Activated CD4-positive, alpha-beta T cell treated with anti-CD3 and anti-CD28 coated beads for 36 hours (primary cell): ENCODE data around the gene FREM2. TPM values are rescaled to one million over a fixed set of nuclear protein-coding genes. Genes with fewer than 3 reads are reported as not detected.

Experiments
- ATAC-seq: fragments of 200-7000 bp; cut with Tn5 transposase; one replicate; pipeline ENCODE4 v1.10.0; 2021; ENCODE audit warnings: mild to moderate bottlenecking, moderate library complexity
- CTCF ChIA-PET: fragments of 350-600 bp; sonication (Branson Sonifier 250); formaldehyde crosslinking; loops from one replicate; lab custom pipeline; 2021; ENCODE audit warnings: antibody characterized with exemption; lab: Charles Lee
- POLR2A ChIA-PET: fragments of 350-600 bp; sonication (Branson Sonifier 250); formaldehyde crosslinking; loops from one replicate; lab custom pipeline; 2021; ENCODE audit warnings: antibody characterized with exemption, inconsistent platforms; lab: Charles Lee
- DNase-seq: peaks from one replicate; pipeline ENCODE4 v3.0.0-alpha.2; 2020
- H3K27ac Mint-ChIP-seq: one replicate; pipeline ENCODE4 v1.8.0; 2021; ENCODE audit warnings: mixed read lengths
- H3K27me3 Mint-ChIP-seq: one replicate; pipeline ENCODE4 v1.8.0; 2021; ENCODE audit warnings: mixed read lengths
- H3K36me3 Mint-ChIP-seq: one replicate; pipeline ENCODE4 v1.8.0; 2021; ENCODE audit warnings: low read depth, mixed read lengths
- H3K4me1 Mint-ChIP-seq: one replicate; pipeline ENCODE4 v1.8.0; 2021; ENCODE audit warnings: mixed read lengths
- H3K4me3 Mint-ChIP-seq: one replicate; pipeline ENCODE4 v1.8.0; 2021; ENCODE audit warnings: mild to moderate bottlenecking, moderate library complexity, mixed read lengths
- H3K9me3 Mint-ChIP-seq: one replicate; pipeline ENCODE4 v1.8.0; 2021; ENCODE audit warnings: low read depth, mixed read lengths
- intact Hi-C, 2 experiments: fragments of 100-400 bp; cut with DNase I in 1 of 2; cut with micrococcal nuclease in 1 of 2; formaldehyde crosslinking; loops; one replicate each; pipeline versions ENCODE4 v1.14.2 to v1.15.1; 2022 to 2024; cut with DNase I, micrococcal nuclease
- total RNA-seq, 2 experiments: library from RNA; stranded (reverse); gene quantifications; one replicate each; pipeline ENCODE4 v1.2.3, GENCODE V29; 2021

Gene FREM2
- total RNA-seq, 2 experiments from 2014 or later = not detected

DNA sequence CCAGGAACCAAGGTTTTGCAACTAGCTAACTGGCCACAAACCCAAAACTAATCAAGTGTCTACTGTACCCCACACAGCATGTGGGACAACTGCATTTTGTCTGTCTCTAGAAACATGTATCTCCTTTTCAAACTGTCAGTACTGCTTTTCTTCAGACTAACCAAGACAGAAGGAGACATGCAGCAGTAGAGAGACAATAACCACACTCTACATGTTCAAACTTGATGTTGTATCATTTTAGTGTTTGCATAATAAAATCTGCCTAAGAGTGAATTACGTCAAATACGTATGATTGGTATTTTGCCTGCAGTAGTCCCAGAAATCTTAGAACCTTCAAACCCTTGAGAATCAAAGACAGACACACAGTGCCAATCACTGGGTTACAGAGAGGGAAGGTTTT is 22.0 kb upstream of the FREM2 start:
- POLR2A ChIA-PET = no interaction called here
- H3K27me3 Mint-ChIP-seq = peaks cover 22% of the 10 kb centered on the region
- H3K4me1 Mint-ChIP-seq = no peaks in the 10 kb centered on the region
- no peaks in the 10 kb centered on the region for H3K9me3 Mint-ChIP-seq
- DNase-seq (no peak), ATAC-seq (no peak)
- H3K36me3 Mint-ChIP-seq = no peaks in the 10 kb centered on the region
- no peak overlapping the region for H3K27ac Mint-ChIP-seq
- no peak overlapping the region for H3K4me3 Mint-ChIP-seq
- CTCF ChIA-PET = interaction anchor here (1.2 kb wide), 1 partner anchor 329 kb away, joined by 3 read pairs; no protein-coding TSS in a partner anchor
- intact Hi-C loops = no loop called here

DNA sequence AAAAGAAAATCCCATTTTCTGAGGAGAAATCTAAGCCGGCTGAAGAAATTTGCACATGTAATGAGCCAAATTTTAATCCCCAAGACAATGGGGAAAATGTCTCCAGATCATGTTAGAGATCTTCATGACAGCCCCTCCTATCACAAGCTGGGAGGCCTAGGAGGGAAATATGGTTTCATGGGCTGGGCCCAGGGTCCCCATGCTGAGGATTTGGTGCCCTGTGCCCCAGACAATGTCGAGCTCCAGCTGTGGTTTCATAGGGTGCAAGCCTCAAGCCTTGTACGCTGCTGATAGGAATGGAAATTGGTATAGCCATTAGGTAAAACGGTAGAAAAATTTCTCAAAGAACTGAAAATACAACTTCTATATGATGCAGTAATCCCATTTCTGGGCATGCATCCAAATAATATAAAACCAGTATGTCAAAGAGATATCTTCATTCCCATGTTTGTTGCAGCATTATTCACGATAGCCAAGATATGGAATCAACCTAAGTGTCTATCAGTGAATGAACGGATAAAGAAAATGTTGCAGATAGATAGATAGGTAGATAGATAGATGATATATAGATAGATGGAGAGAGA is 19.3 kb upstream of the FREM2 start:
- H3K27ac Mint-ChIP-seq = no peak overlapping the region

DNA sequence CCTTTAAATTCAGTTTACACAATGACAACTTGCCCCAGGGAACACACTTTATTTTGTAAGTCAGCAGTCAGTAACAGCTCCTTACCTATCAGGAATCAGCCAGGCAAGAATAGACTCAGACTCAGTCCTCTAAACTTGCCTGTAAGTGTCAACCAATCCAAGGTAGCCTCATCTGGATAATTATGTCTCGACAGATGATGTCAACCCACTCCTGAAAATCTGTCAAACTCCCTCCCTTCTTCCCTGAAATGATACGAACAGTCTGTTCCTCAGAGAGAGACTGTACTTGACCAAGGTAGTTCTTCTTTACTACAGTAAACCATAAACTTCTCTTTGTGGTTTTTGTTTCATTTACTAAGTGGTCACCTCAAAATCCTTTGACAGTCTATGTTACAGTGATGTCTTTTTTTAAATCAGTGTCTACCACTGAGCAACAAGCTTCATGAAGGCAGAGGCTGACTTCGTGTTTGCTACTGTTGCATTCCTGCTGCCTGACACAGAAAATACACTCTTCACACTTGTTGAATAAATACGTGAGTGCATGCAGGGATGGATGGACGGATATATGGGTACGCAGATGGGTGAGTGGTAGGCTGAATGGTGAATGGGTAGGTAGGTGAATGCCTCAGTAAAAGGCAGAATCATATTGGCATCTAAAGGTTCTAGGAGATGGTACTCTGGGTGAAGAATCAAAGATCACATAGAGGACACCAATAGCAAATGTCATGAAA is 17.5 kb upstream of the FREM2 start:
- POLR2A ChIA-PET = no interaction called here
- Mint-ChIP-seq H3K27me3 (peaks cover 13% of the 10 kb centered on the region), H3K36me3 (no peaks in the 10 kb centered on the region), H3K4me3 (no peak overlapping the region), H3K4me1 (no peaks in the 10 kb centered on the region), H3K9me3 (no peaks in the 10 kb centered on the region), H3K27ac (no peak overlapping the region)
- CTCF ChIA-PET = no interaction called here
- DNase-seq (no peak), ATAC-seq (no peak)
- intact Hi-C loops = no loop called here

More for the DNA sequence above, 19.3 kb upstream of the FREM2 start:
- intact Hi-C loops = no loop called here
- Mint-ChIP-seq H3K9me3 (no peaks in the 10 kb centered on the region), H3K27me3 (peaks cover 17% of the 10 kb centered on the region), H3K36me3 (no peaks in the 10 kb centered on the region), H3K4me3 (no peak overlapping the region), H3K4me1 (no peaks in the 10 kb centered on the region)
- ChIA-PET CTCF (no interaction called here), POLR2A (no interaction called here)
- ATAC-seq (no peak), DNase-seq (no peak)

DNA sequence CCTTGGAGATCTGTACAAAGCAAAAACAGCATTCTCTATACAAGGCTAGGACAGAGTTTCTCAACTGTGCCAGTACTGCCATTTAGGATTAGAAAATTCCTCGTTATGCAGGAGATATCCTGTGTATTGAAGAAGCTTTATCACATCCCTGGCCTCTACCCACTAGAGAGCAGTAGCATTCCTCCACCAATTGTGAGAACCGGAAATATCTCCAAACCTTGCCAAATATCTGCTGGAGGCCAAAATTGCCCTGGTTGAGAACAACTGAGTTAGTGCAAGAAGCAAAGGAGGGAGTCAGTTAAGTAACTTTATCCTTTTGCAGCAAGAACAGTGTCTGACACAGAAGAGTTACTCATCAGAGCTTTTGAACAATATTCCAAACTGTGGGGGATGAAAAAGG is 16.2 kb upstream of the FREM2 start:
- intact Hi-C loops = no loop called here
- ChIA-PET POLR2A (no interaction called here), CTCF (no interaction called here)
- Mint-ChIP-seq H3K4me1 (no peaks in the 10 kb centered on the region), H3K27me3 (peaks cover 13% of the 10 kb centered on the region), H3K9me3 (no peaks in the 10 kb centered on the region), H3K27ac (no peak overlapping the region), H3K4me3 (no peak overlapping the region), H3K36me3 (no peaks in the 10 kb centered on the region)
- DNase-seq = no peak
- ATAC-seq = no peak

GRCh38 chr13:38671980-38672379 is 14.9 kb upstream of the FREM2 start:
- no peak for DNase-seq
- no peak overlapping the region for H3K4me3 Mint-ChIP-seq
- H3K4me1 Mint-ChIP-seq = no peaks in the 10 kb centered on the region
- no peaks in the 10 kb centered on the region for H3K9me3 Mint-ChIP-seq
- H3K27me3 Mint-ChIP-seq = peaks cover 11% of the 10 kb centered on the region
- ChIA-PET POLR2A (no interaction called here), CTCF (no interaction called here)
- no peak for ATAC-seq
- no peaks in the 10 kb centered on the region for H3K36me3 Mint-ChIP-seq
- intact Hi-C loops = no loop called here
- no peak overlapping the region for H3K27ac Mint-ChIP-seq

DNA sequence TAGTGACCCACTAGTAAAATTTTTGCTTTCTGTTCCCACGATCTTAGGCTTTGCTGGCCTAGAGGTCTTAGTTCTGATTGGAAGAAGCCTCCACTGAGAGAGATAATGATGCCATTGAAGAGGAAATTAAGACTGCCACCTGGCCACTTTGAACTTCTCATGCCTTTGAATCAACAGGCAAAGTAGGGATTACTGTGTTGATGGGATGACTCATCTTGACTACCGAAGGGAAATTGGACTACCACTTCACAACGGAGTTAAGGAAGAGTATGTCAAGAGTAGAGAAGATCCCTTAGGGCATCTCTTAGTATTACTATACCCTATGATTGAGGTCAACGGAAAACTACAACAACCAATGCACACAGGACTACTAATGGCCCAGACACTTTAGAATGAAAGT is 12.7 kb upstream of the FREM2 start:
- ChIA-PET CTCF (no interaction called here), POLR2A (no interaction called here)
- ATAC-seq (no peak), DNase-seq (no peak)
- Mint-ChIP-seq H3K4me1 (no peaks in the 10 kb centered on the region), H3K27ac (no peak overlapping the region), H3K27me3 (peaks cover 9% of the 10 kb centered on the region), H3K9me3 (no peaks in the 10 kb centered on the region), H3K4me3 (no peak overlapping the region), H3K36me3 (no peaks in the 10 kb centered on the region)
- intact Hi-C loops = no loop called here

- H3K4me3 Mint-ChIP-seq = no peak overlapping the region
- H3K27me3 Mint-ChIP-seq = peaks cover 10% of the 10 kb centered on the region
- CTCF ChIA-PET = no interaction called here
- no peaks in the 10 kb centered on the region for H3K4me1 Mint-ChIP-seq
- ATAC-seq = no peak
- no peaks in the 10 kb centered on the region for H3K9me3 Mint-ChIP-seq
- POLR2A ChIA-PET = no interaction called here
- H3K27ac Mint-ChIP-seq = no peak overlapping the region
- H3K36me3 Mint-ChIP-seq = no peaks in the 10 kb centered on the region
- intact Hi-C loops = no loop called here
- no peak for DNase-seq
Observed at GRCh38 chr13:38680912-38681311, 6.0 kb upstream of the FREM2 start.

DNA sequence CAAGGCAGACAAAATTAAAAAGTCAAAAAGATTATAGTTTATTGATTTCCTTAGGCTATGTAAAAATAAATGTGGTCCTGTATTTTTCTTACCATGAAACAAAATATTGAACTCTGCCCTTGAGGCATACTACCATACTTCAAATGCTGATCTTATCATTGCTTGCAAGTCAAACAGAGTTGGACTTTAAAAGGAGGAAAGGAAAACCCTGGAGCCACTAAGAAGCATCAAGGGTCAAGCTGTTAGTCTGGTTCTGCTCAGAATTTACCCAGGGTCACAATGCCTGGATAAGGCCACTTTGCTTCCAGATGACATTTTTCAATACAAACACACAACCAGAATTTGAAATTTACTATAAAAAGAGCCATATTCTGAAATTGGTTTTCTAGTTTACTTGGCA is 2.2 kb upstream of the FREM2 start:
- ChIA-PET CTCF (no interaction called here), POLR2A (no interaction called here)
- Mint-ChIP-seq H3K27ac (no peak overlapping the region), H3K27me3 (peaks cover 22% of the 10 kb centered on the region), H3K36me3 (no peaks in the 10 kb centered on the region), H3K4me3 (no peak overlapping the region), H3K9me3 (no peaks in the 10 kb centered on the region), H3K4me1 (no peaks in the 10 kb centered on the region)
- intact Hi-C loops = loop anchor here (5.0 kb wide), 1 partner anchor 188 kb away; no protein-coding TSS in a partner anchor
- ATAC-seq = no peak
- DNase-seq = no peak

- no peak for ATAC-seq
- DNase-seq = no peak
- Mint-ChIP-seq H3K4me1 (no peaks in the 10 kb centered on the region), H3K9me3 (no peaks in the 10 kb centered on the region), H3K36me3 (no peaks in the 10 kb centered on the region), H3K27ac (no peak overlapping the region), H3K27me3 (peaks cover 22% of the 10 kb centered on the region), H3K4me3 (no peak overlapping the region)
- ChIA-PET POLR2A (interaction anchor here (0.7 kb wide), 1 partner anchor 69 kb away, joined by 3 read pairs; no protein-coding TSS in a partner anchor), CTCF (no interaction called here)
- intact Hi-C loops = loop anchor here (5.0 kb wide), 1 partner anchor 187 kb away; no protein-coding TSS in a partner anchor
Observed at GRCh38 chr13:38685431-38685830, 1.4 kb upstream of the FREM2 start.

DNA sequence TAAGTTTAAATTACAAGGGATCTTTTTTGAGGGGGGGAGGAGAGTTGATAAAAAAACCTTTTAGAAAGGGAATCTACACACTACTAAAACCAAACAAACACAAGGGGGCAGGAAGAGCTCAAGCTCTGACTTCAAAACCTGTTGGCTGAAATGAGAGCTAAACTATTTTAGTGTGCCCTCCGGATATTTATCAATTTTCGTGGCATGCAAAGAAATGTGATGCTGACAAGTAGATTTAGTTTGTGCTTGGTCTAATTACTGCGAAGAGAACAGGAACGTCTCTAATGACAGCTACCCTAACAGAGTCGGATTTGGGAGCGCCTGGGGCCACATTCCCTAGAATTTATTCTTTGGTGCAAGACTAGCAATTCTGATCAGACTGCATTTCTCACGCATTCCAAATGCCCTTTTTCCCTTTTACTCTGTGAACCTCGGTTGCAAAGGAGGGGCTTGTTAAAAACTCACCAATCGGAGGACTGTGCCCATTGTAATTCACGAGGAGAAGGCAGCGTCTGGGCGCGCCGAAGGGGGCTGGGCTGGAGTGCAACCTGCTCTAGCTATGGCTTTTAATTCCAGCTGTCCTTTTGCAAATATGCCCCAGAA is 802 bp upstream of the FREM2 start:
- no peak for ATAC-seq

DNA sequence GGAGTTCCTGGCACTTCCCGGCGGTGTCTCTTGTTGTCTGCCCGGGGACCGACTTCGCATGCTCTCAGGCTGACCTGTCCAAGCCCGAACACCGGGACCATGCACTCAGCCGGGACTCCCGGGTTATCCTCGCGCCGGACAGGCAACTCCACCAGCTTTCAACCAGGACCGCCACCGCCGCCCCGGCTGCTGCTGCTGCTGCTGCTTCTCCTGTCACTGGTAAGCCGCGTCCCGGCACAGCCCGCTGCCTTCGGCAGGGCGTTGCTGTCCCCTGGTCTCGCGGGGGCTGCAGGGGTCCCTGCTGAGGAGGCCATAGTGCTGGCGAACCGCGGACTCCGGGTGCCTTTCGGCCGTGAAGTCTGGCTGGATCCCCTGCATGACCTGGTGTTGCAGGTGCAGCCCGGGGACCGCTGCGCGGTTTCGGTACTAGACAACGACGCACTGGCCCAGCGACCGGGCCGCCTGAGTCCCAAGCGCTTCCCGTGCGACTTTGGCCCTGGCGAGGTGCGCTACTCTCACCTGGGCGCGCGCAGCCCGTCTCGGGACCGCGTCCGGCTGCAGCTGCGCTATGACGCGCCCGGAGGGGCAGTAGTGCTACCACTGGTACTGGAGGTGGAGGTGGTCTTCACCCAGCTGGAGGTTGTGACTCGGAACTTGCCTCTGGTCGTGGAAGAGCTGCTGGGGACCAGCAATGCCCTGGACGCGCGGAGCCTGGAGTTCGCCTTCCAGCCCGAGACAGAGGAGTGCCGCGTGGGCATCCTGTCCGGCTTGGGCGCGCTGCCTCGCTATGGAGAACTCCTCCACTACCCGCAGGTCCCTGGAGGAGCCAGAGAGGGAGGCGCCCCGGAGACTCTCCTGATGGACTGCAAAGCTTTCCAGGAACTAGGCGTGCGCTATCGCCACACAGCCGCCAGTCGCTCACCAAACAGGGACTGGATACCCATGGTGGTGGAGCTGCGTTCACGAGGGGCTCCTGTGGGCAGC is 661 bp downstream of the FREM2 start:
- no peaks in the 10 kb centered on the region for H3K36me3 Mint-ChIP-seq
- POLR2A ChIA-PET = no interaction called here
- H3K27me3 Mint-ChIP-seq = peaks cover 19% of the 10 kb centered on the region
- intact Hi-C loops = loop anchor here (5.0 kb wide), 1 partner anchor 185 kb away; no protein-coding TSS in a partner anchor
- H3K9me3 Mint-ChIP-seq = no peaks in the 10 kb centered on the region
- H3K4me1 Mint-ChIP-seq = no peaks in the 10 kb centered on the region
- CTCF ChIA-PET = interaction anchor here (0.6 kb wide), 1 partner anchor 228 kb away, joined by 4 read pairs; no protein-coding TSS in a partner anchor
- H3K4me3 Mint-ChIP-seq = peak overlapping the region; percentile 3
- ATAC-seq (no peak), DNase-seq (no peak)
- no peak overlapping the region for H3K27ac Mint-ChIP-seq

More for the DNA sequence above, 802 bp upstream of the FREM2 start:
- intact Hi-C loops = loop anchor here (5.0 kb wide), 1 partner anchor 186 kb away; no protein-coding TSS in a partner anchor
- Mint-ChIP-seq H3K9me3 (no peaks in the 10 kb centered on the region), H3K4me3 (no peak overlapping the region), H3K27me3 (peaks cover 19% of the 10 kb centered on the region), H3K36me3 (no peaks in the 10 kb centered on the region), H3K4me1 (no peaks in the 10 kb centered on the region), H3K27ac (no peak overlapping the region)
- no peak for DNase-seq
- ChIA-PET CTCF (interaction anchor here (0.6 kb wide), 1 partner anchor 15 kb away, joined by 3 read pairs; no protein-coding TSS in a partner anchor), POLR2A (interaction anchor here (0.7 kb wide), 1 partner anchor 69 kb away, joined by 3 read pairs; no protein-coding TSS in a partner anchor)
